OCI-LY1 (cell line): ENCODE data around the gene B4GALT2.

ENCODE experiments used
- H2AFZ ChIP-seq: fragments of 200-600 bp; sonication (generic), shearing (Covaris generic); 2 replicates; pipeline ENCODE4 v1.6.0; 2014; ENCODE audit warnings: antibody characterized with exemption, mild to moderate bottlenecking, low read length
- H3F3A ChIP-seq: fragments of 200-600 bp; sonication (generic), shearing (Covaris generic); 2 replicates; pipeline ENCODE4 v1.6.0; 2014; ENCODE audit warnings: mild to moderate bottlenecking, antibody characterized with exemption, low read length, moderate library complexity; ENCODE audit not compliant: insufficient read depth
- H3K27ac ChIP-seq: fragments of 200-600 bp; sonication (generic); 2 replicates; pipeline ENCODE4 v1.5.1; 2014; ENCODE audit warnings: low read length, mixed run types, mild to moderate bottlenecking, low read depth; ENCODE audit not compliant: poor library complexity, severe bottlenecking
- H3K27me3 ChIP-seq: fragments of 200-600 bp; sonication (generic); 2 replicates; pipeline ENCODE4 v1.6.0; 2014; ENCODE audit warnings: antibody characterized with exemption, mild to moderate bottlenecking, low read length, moderate library complexity; ENCODE audit not compliant: insufficient read depth
- H3K36me3 ChIP-seq: fragments of 200-600 bp; sonication (generic); 2 replicates; pipeline ENCODE4 v1.6.1; 2014; ENCODE audit warnings: mild to moderate bottlenecking, antibody characterized with exemption, low read length, moderate library complexity, mixed read lengths; ENCODE audit not compliant: insufficient read depth
- H3K4me1 ChIP-seq: fragments of 200-600 bp; sonication (generic); 2 replicates; pipeline ENCODE4 v1.5.1; 2014; ENCODE audit warnings: mild to moderate bottlenecking, low read length, moderate library complexity; ENCODE audit not compliant: insufficient read depth, severe bottlenecking
- H3K4me2 ChIP-seq: fragments of 200-600 bp; sonication (generic), shearing (Covaris generic); 2 replicates; pipeline ENCODE4 v1.6.1; 2014; ENCODE audit warnings: low read length
- H3K4me3 ChIP-seq: fragments of 200-600 bp; sonication (generic); 2 replicates; pipeline ENCODE4 v1.5.1; 2014; ENCODE audit warnings: low read length, low read depth, mild to moderate bottlenecking, mixed read lengths; ENCODE audit not compliant: poor library complexity, severe bottlenecking
- H3K79me2 ChIP-seq: fragments of 200-600 bp; shearing (Covaris generic); 2 replicates; pipeline ENCODE4 v1.6.1; 2016; ENCODE audit warnings: mixed run types, low read length, mixed read lengths; ENCODE audit not compliant: insufficient read depth
- H3K9ac ChIP-seq: fragments of 200-600 bp; sonication (generic), shearing (Covaris generic); 2 replicates; pipeline ENCODE4 v1.6.1; 2014; ENCODE audit warnings: mild to moderate bottlenecking, low read length, mixed read lengths
- H3K9me2 ChIP-seq: fragments of 200-600 bp; sonication (generic), shearing (Covaris generic); 2 replicates; pipeline ENCODE4 v1.6.1; 2014; ENCODE audit warnings: low read depth, mild to moderate bottlenecking, low read length, mixed read lengths
- H3K9me3 ChIP-seq: fragments of 200-600 bp; shearing (Covaris generic); 2 replicates; pipeline ENCODE4 v1.6.1; 2014; ENCODE audit warnings: low read length, mixed read lengths
- H4K20me1 ChIP-seq: fragments of 200-600 bp; sonication (generic), shearing (Covaris generic); 2 replicates; pipeline ENCODE4 v1.6.0; 2016; ENCODE audit warnings: mild to moderate bottlenecking, low read length; ENCODE audit not compliant: insufficient read depth
- EZH2 ChIP-seq: fragments of 200-600 bp; sonication (generic), shearing (Covaris generic); IDR thresholded peaks from 2 replicates; pipeline ENCODE4 v1.8.0; 2017; ENCODE audit warnings: borderline replicate concordance, mixed run types, mild to moderate bottlenecking, antibody characterized with exemption, low read length, moderate library complexity, mixed read lengths
- TF ChIP-seq, protein P1 (sequence below): fragments of 200-600 bp; sonication (generic), shearing (Covaris generic); IDR thresholded peaks from 2 replicates; pipeline ENCODE4 v1.5.1; 2017; ENCODE audit warnings: mild to moderate bottlenecking, antibody characterized with exemption, low read length, moderate library complexity, mixed read lengths

The B4GALT2 gene

DNA sequence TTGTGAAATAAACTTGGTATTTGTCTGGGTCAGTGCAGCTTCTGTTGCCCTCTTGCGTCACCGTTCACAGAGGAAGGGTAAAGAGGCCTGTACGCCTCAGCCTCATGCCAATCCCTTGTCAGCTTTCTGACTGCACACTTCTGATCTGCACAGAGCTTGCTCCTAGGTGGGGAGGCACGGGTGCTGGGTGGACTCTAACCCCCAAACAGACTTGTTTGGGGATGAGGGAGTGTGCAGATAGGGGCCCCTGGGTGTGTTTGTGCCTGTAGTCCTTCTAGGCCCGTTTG lies 803 bp upstream of the B4GALT2 start:
- H3K27me3 ChIP-seq, result 0 out of 2 replicates have a peak, but pooled peaks cover 8% of the 10 kb centered on the region
- TF ChIP-seq, protein P1, sequence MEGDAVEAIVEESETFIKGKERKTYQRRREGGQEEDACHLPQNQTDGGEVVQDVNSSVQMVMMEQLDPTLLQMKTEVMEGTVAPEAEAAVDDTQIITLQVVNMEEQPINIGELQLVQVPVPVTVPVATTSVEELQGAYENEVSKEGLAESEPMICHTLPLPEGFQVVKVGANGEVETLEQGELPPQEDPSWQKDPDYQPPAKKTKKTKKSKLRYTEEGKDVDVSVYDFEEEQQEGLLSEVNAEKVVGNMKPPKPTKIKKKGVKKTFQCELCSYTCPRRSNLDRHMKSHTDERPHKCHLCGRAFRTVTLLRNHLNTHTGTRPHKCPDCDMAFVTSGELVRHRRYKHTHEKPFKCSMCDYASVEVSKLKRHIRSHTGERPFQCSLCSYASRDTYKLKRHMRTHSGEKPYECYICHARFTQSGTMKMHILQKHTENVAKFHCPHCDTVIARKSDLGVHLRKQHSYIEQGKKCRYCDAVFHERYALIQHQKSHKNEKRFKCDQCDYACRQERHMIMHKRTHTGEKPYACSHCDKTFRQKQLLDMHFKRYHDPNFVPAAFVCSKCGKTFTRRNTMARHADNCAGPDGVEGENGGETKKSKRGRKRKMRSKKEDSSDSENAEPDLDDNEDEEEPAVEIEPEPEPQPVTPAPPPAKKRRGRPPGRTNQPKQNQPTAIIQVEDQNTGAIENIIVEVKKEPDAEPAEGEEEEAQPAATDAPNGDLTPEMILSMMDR, result no peak
- no peak for TF ChIP-seq EZH2
- no peak overlapping the region; the same call in 1 of the 2 replicates for H3K9ac ChIP-seq
- H3K4me2 ChIP-seq, result peak overlapping the region; percentile 71; the same call in 1 of the 2 replicates
- peak overlapping the region; percentile 54 for H3K4me3 ChIP-seq
- H3K27ac ChIP-seq, result no peak overlapping the region
- H3K4me1 ChIP-seq, result peaks cover 44% of the 10 kb centered on the region
- H3K9me3 ChIP-seq, result no peaks in the 10 kb centered on the region
- peaks cover 4% of the 10 kb centered on the region; the same call in 1 of the 2 replicates for H3F3A ChIP-seq
- peaks cover 39% of the 10 kb centered on the region for H3K36me3 ChIP-seq
- H4K20me1 ChIP-seq, result no peaks in the 10 kb centered on the region
- H2AFZ ChIP-seq, result no peak overlapping the region
- no peaks in the 10 kb centered on the region for H3K79me2 ChIP-seq
- H3K9me2 ChIP-seq, result no peaks in the 10 kb centered on the region

DNA sequence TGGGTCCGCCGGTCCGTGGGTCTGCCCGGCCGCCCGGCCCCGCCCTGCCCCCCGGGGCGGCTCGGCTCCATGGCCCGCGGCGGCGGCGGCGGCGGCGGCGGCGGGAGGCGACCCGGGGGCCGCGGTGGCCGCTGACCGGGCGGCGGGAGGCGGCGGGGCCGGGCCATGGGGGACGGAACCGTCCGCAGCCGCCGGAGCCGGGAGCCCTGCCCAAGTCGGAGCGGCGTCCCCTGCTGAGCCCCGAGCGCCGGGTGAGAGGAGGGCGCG lies 184 bp downstream of the B4GALT2 start:
- Histone ChIP-seq H4K20me1 (no peaks in the 10 kb centered on the region), H3K9me3 (no peaks in the 10 kb centered on the region), H3K4me3 (peak overlapping the region; percentile 56), H3K27me3 (0 out of 2 replicates have a peak, but pooled peaks cover 8% of the 10 kb centered on the region), H3K4me1 (peaks cover 35% of the 10 kb centered on the region), H3K36me3 (peaks cover 31% of the 10 kb centered on the region), H3K9me2 (no peaks in the 10 kb centered on the region), H3F3A (peaks cover 4% of the 10 kb centered on the region; the same call in 1 of the 2 replicates), H3K79me2 (no peaks in the 10 kb centered on the region), H3K4me2 (peak overlapping the region; percentile 52), H2AFZ (no peak overlapping the region), H3K9ac (peak overlapping the region; percentile 37; the same call in 1 of the 2 replicates), H3K27ac (no peak overlapping the region)
- no peak for TF ChIP-seq EZH2
- TF ChIP-seq, protein P1, result no peak

DNA sequence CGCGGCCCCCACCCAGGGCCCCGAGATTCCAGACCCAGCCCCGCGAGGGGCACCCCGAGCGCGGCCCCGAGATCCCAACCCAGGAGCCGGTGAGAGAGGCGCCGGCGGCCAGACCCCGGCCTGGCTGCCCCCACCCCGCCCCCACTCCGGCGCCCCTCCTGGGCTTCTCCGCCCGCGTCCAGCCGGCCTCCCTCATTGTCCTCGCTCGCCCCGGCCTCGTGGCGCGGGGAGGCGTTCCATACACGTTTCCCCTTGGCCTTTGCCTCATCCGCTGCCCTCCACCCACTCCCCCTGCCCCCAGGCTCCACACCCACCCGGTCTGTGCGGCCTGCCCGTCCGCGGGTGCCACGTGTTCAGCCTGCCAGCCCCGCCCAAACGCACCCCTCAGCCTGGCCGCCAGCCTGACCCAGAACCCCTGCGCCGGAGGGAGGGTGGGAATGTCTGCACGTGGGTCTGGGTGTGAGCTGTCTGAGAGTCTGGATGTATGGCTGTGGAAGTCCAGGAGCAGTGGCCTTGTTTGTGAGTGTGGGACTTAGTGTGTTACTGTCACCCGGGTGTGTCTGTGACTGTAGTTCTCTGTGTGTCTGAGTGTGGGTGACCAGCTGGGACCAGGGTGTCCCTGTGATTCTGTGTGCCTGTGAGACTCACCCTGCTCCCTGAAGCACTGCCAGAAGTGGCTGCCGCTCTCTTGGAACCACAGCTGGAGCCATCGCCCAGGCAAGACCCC lies 681 bp downstream of the B4GALT2 start:
- Histone ChIP-seq H3K9me2 (no peaks in the 10 kb centered on the region), H4K20me1 (no peaks in the 10 kb centered on the region), H3K9ac (peak overlapping the region; percentile 37; the same call in 1 of the 2 replicates), H3K79me2 (no peaks in the 10 kb centered on the region), H3K9me3 (no peaks in the 10 kb centered on the region), H3K4me2 (peak overlapping the region; percentile 52), H3K27ac (no peak overlapping the region), H3K36me3 (peaks cover 31% of the 10 kb centered on the region), H3K27me3 (0 out of 2 replicates have a peak, but pooled peaks cover 8% of the 10 kb centered on the region), H3F3A (peaks cover 4% of the 10 kb centered on the region; the same call in 1 of the 2 replicates), H3K4me1 (peaks cover 32% of the 10 kb centered on the region), H2AFZ (no peak overlapping the region), H3K4me3 (peak overlapping the region; percentile 56)
- TF ChIP-seq, protein P1, result no peak
- TF ChIP-seq EZH2, result no peak
